Astrocyte (in vitro differentiated cells and primary cell): ENCODE data around the gene C19orf44.
"Not testable (repeated sequence)": the region's sequence is repeated elsewhere in the genome, so short reads cannot be mapped to it uniquely, and the experiment has no call there.

Experiments
- EZH2 ChIP-seq: IDR thresholded peaks from 2 replicates; pipeline ENCODE4 v1.6.1; 2012; ENCODE audit warnings: mild to moderate bottlenecking, low read length, inconsistent platforms; ENCODE audit not compliant: insufficient read depth
- TF ChIP-seq, protein P1 (sequence below): IDR thresholded peaks from 2 replicates; pipeline ENCODE4 v1.5.1; 2011; ENCODE audit warnings: low read depth, mild to moderate bottlenecking, inconsistent platforms, low read length, moderate library complexity; ENCODE audit not compliant: insufficient read depth

DNA sequence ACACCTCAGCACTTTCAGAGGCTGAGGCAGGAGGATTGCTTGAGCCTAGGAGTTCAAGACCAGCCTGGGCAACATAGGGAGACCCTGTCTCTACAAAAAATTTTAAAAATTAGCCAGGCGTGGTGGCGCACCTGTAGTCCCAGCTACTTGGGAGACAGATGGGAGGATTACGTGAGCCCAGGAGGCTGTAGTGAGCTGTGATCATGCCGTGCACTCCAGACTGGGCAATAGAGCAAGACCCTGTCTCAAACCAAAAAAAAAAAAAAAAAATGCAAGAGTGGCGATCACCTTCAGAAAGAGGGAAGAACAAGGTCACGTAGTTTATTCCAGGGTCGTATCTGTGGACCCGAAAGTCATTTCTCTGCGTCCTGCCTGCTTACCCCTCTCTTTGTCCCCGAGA, 16.4 kb downstream of the C19orf44 start:
- TF ChIP-seq, protein P1, sequence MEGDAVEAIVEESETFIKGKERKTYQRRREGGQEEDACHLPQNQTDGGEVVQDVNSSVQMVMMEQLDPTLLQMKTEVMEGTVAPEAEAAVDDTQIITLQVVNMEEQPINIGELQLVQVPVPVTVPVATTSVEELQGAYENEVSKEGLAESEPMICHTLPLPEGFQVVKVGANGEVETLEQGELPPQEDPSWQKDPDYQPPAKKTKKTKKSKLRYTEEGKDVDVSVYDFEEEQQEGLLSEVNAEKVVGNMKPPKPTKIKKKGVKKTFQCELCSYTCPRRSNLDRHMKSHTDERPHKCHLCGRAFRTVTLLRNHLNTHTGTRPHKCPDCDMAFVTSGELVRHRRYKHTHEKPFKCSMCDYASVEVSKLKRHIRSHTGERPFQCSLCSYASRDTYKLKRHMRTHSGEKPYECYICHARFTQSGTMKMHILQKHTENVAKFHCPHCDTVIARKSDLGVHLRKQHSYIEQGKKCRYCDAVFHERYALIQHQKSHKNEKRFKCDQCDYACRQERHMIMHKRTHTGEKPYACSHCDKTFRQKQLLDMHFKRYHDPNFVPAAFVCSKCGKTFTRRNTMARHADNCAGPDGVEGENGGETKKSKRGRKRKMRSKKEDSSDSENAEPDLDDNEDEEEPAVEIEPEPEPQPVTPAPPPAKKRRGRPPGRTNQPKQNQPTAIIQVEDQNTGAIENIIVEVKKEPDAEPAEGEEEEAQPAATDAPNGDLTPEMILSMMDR, result not testable (repeated sequence)
- TF ChIP-seq EZH2, result not testable (repeated sequence)
